ENCODE measurements around the gene ANKRD12.

Gene ANKRD12

GRCh38 chr18:9106094-9106493, 30.5 kb upstream of the ANKRD12 start:
- no peak for DNase-seq (ENCODE audit: low read depth in 2 of 2)

GRCh38 chr18:9106800-9107584, 29.6 kb upstream of the ANKRD12 start:
- DNase-seq (ENCODE audit: low read depth in 2 of 2), result no peak

GRCh38 chr18:9108911-9109310, 27.7 kb upstream of the ANKRD12 start:
- no peak for DNase-seq (ENCODE audit: low read depth in 2 of 2)

GRCh38 chr18:9109523-9109922, 27.1 kb upstream of the ANKRD12 start:
- no peak for DNase-seq (ENCODE audit: low read depth in 2 of 2)

GRCh38 chr18:9113468-9114149, 23.0 kb upstream of the ANKRD12 start:
- DNase-seq (ENCODE audit: low read depth in 2 of 2), result no peak

GRCh38 chr18:9115984-9116383, 20.6 kb upstream of the ANKRD12 start:
- DNase-seq (ENCODE audit: low read depth in 2 of 2), result no peak

- no peak for DNase-seq (ENCODE audit: low read depth in 2 of 2)
These were observed 18.4 kb upstream of the ANKRD12 start for GRCh38 chr18:9117980-9118841.

- DNase-seq (ENCODE audit: low read depth in 2 of 2), result no peak
These were observed 15.8 kb upstream of the ANKRD12 start for GRCh38 chr18:9120796-9121195.

- DNase-seq (ENCODE audit: low read depth in 2 of 2), result no peak
These were observed 13.1 kb upstream of the ANKRD12 start for GRCh38 chr18:9123520-9123919.

GRCh38 chr18:9124824-9125223, 11.8 kb upstream of the ANKRD12 start:
- DNase-seq (ENCODE audit: low read depth in 2 of 2), result no peak

- DNase-seq (ENCODE audit: low read depth in 2 of 2), result no peak
These were observed 10.2 kb upstream of the ANKRD12 start for GRCh38 chr18:9126337-9126736.

- DNase-seq (ENCODE audit: low read depth in 2 of 2), result no peak
These were observed 6.4 kb upstream of the ANKRD12 start for GRCh38 chr18:9130195-9130594.

- DNase-seq (ENCODE audit: low read depth in 2 of 2), result no peak
These were observed 5.8 kb upstream of the ANKRD12 start for GRCh38 chr18:9130806-9131205.

GRCh38 chr18:9132628-9133027, 4.0 kb upstream of the ANKRD12 start:
- DNase-seq (ENCODE audit: low read depth in 2 of 2), result no peak

GRCh38 chr18:9133225-9133624, 3.4 kb upstream of the ANKRD12 start:
- DNase-seq (ENCODE audit: low read depth in 2 of 2), result no peak

GRCh38 chr18:9135081-9135911, 1.3 kb upstream of the ANKRD12 start:
- no peak for DNase-seq (ENCODE audit: low read depth in 2 of 2)

GRCh38 chr18:9135912-9136314, 668 bp upstream of the ANKRD12 start:
- no peak for DNase-seq (ENCODE audit: low read depth in 2 of 2)

- peak; percentile 50 to 62 for DNase-seq (ENCODE audit: low read depth in 2 of 2)
These were observed 836 bp downstream of the ANKRD12 start for GRCh38 chr18:9137168-9138066.

- DNase-seq (ENCODE audit: low read depth in 2 of 2), result no peak
These were observed 2.9 kb downstream of the ANKRD12 start for GRCh38 chr18:9139400-9140039.

- no peak for DNase-seq (ENCODE audit: low read depth in 2 of 2)
These were observed 3.8 kb downstream of the ANKRD12 start for GRCh38 chr18:9140381-9140780.
